ENCODE measurements around the gene WDCP.
A peak's percentile ranks its signal among the peaks of the same experiment; 100 is the strongest.

WDCP gene

GRCh38 chr2:24084386-24085199 is 37.4 kb upstream of the WDCP start, which contains the start of gene TP53I3:
TSS of gene TP53I3 (minus strand) at chr2:24084834. CDS start at chr2:24084326, 508 bp downstream.
- TF ChIP-seq CTCF (IDR thresholded peaks at IDR 0.05; ENCODE audit: low read depth, low read length), result peak; percentile 90

GRCh38 chr2:24083567-24084385 is 36.6 kb upstream of the WDCP start:
- H3K4me3 ChIP-seq (ENCODE audit: low read depth, low read length), result peak overlapping the region; percentile 73
- TF ChIP-seq CTCF (IDR thresholded peaks at IDR 0.05; ENCODE audit: low read depth, low read length), result no peak

More at GRCh38 chr2:24084386-24085199, 37.4 kb upstream of the WDCP start, which contains the start of gene TP53I3:
- peak within 1 kb of the TSS; percentile 73 for H3K4me3 ChIP-seq (ENCODE audit: low read depth, low read length)

- no peak for TF ChIP-seq CTCF (IDR thresholded peaks at IDR 0.05; ENCODE audit: low read depth, low read length)
- H3K4me3 ChIP-seq (ENCODE audit: low read depth, low read length), result peak overlapping the region; percentile 73
These were observed 35.8 kb upstream of the WDCP start for GRCh38 chr2:24082787-24083566.

GRCh38 chr2:24080701-24081100 is 33.5 kb upstream of the WDCP start:
- no peak for TF ChIP-seq CTCF (IDR thresholded peaks at IDR 0.05; ENCODE audit: low read depth, low read length)
- H3K4me3 ChIP-seq (ENCODE audit: low read depth, low read length), result no peak overlapping the region

- H3K4me3 ChIP-seq (ENCODE audit: low read depth, low read length), result no peak overlapping the region; the same call in 1 of the 2 replicates
- TF ChIP-seq CTCF (IDR thresholded peaks at IDR 0.05; ENCODE audit: low read depth, low read length), result no peak
These were observed 30.7 kb upstream of the WDCP start for GRCh38 chr2:24077879-24078278.

GRCh38 chr2:24077535-24077877 is 30.3 kb upstream of the WDCP start:
- peak overlapping the region; percentile 94 for H3K4me3 ChIP-seq (ENCODE audit: low read depth, low read length)
- no peak for TF ChIP-seq CTCF (IDR thresholded peaks at IDR 0.05; ENCODE audit: low read depth, low read length)

All from WI38 (cell line).